Ascending aorta (tissue), 2 donors: Measurements from ENCODE around the gene PSMB10. TPM values are rescaled to one million over a fixed set of nuclear protein-coding genes. Genes with fewer than 3 reads are reported as not detected.

ENCODE experiments used
- DNase-seq, 2 donors: peaks; one replicate each; pipeline ENCODE4 v3.0.0-alpha.2; 2019; ENCODE audit warnings: low spot score in 2 of 2
- H3K27ac ChIP-seq, 2 donors: fragments of 200-600 bp; sonication (generic); one replicate each; pipeline ENCODE4 v1.5.1; 2016 to 2017; ENCODE audit warnings: mild to moderate bottlenecking in 1 of 2
- H3K27me3 ChIP-seq: fragments of 200-600 bp; sonication (generic); one replicate; pipeline ENCODE4 v1.5.1; 2017
- H3K36me3 ChIP-seq, 2 donors: fragments of 200-600 bp; sonication (generic); one replicate each; pipeline ENCODE4 v1.5.1; 2016
- H3K4me1 ChIP-seq, 2 donors: fragments of 200-600 bp; sonication (generic); one replicate each; pipeline ENCODE4 v1.5.1; 2016 to 2017; ENCODE audit warnings: mild to moderate bottlenecking in 1 of 2
- H3K4me3 ChIP-seq, 2 donors: fragments of 200-600 bp; sonication (generic); one replicate each; pipeline ENCODE4 v1.5.1; 2016 to 2017; ENCODE audit warnings: mild to moderate bottlenecking in 1 of 2
- H3K9me3 ChIP-seq, 2 donors: fragments of 200-600 bp; sonication (generic); one replicate each; pipeline ENCODE4 v1.5.1; 2016
- intact Hi-C: fragments of 100-400 bp; cut with DNase I; formaldehyde crosslinking; loops from one replicate; pipeline ENCODE4 v1.15.1; 2023
- total RNA-seq: library from RNA; depleted of rRNA; stranded (reverse); fragments of >200 nt; gene quantifications from one replicate; pipeline ENCODE4 v1.1.0, GENCODE V29; 2016
- TF ChIP-seq, protein P1 (sequence below), 3 experiments: fragments of 200-600 bp in 2 of 3; fragments of 450-650 bp in 1 of 3; sonication (generic) in 2 of 3; IDR thresholded peaks; one replicate each; pipeline ENCODE4 v1.5.1; 2016 to 2019; ENCODE audit warnings: antibody characterized with exemption in 3 of 3, mild to moderate bottlenecking in 1 of 3, moderate library complexity in 1 of 3

Gene PSMB10
- total RNA-seq, 1 donor from 2014 or later = 13.9 TPM

DNA sequence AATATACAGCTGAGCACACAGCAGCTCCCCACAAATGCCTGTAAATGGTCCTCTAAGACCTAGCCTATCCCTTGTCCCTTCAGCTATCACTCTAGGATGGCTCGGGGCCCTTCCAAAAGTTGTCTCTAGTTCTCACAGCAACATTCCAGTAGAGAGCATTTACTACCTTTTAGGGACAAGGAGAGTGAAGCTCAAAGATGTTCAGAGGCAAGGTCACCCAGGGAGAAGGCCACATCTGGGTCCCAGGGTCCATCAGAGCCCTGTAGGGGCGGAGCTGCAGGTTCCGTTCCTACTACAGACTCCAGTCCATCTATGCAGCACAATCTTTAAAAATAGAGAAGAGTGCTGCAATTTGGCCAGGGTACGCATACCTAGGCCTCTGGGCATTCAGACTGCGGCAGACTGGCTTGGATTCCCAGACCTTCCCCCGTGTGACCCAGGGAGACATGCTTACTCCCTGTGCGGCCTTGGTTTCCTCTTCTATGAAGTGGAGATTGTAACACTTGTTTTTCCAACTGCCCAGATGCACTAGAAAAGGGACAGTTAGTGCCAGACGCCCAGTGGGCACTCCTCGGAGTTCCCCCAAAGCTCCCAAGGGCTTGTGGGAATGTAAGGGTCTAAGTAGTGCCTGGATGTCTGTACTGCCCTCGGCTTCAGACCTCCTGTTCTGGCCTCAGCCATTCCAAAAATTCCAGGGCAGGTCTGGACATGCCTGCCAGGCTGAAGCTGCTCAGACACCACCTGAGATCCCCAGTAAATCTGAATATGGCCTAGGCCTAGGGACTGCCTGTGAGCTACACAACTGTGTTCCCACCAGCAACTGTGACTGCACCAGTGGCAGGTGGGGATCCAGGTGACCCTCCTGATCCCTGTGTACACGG lies 29.3 kb upstream of the PSMB10 start:
- no peaks in the 10 kb centered on the region for H3K9me3 ChIP-seq
- TF ChIP-seq, protein P1, sequence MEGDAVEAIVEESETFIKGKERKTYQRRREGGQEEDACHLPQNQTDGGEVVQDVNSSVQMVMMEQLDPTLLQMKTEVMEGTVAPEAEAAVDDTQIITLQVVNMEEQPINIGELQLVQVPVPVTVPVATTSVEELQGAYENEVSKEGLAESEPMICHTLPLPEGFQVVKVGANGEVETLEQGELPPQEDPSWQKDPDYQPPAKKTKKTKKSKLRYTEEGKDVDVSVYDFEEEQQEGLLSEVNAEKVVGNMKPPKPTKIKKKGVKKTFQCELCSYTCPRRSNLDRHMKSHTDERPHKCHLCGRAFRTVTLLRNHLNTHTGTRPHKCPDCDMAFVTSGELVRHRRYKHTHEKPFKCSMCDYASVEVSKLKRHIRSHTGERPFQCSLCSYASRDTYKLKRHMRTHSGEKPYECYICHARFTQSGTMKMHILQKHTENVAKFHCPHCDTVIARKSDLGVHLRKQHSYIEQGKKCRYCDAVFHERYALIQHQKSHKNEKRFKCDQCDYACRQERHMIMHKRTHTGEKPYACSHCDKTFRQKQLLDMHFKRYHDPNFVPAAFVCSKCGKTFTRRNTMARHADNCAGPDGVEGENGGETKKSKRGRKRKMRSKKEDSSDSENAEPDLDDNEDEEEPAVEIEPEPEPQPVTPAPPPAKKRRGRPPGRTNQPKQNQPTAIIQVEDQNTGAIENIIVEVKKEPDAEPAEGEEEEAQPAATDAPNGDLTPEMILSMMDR (IDR thresholded peaks at IDR 0.05) = no peak
- intact Hi-C loops = loop anchor here (10.0 kb wide), 2 partner anchors 269 to 441 kb away; partner anchors contain the start of genes ESRP2 and RIPOR1
- H3K4me1 ChIP-seq = peaks cover 11 to 49% of the 10 kb centered on the region in 2 donors
- DNase-seq = peak in 1 of 2 donors; percentile 58
- peak overlapping the region; percentile 94 to 98 for H3K27ac ChIP-seq
- peak overlapping the region; percentile 79 to 83 for H3K4me3 ChIP-seq
- no peaks in the 10 kb centered on the region for H3K27me3 ChIP-seq
- H3K36me3 ChIP-seq = peaks cover 26% of the 10 kb centered on the region in 2 donors

DNA sequence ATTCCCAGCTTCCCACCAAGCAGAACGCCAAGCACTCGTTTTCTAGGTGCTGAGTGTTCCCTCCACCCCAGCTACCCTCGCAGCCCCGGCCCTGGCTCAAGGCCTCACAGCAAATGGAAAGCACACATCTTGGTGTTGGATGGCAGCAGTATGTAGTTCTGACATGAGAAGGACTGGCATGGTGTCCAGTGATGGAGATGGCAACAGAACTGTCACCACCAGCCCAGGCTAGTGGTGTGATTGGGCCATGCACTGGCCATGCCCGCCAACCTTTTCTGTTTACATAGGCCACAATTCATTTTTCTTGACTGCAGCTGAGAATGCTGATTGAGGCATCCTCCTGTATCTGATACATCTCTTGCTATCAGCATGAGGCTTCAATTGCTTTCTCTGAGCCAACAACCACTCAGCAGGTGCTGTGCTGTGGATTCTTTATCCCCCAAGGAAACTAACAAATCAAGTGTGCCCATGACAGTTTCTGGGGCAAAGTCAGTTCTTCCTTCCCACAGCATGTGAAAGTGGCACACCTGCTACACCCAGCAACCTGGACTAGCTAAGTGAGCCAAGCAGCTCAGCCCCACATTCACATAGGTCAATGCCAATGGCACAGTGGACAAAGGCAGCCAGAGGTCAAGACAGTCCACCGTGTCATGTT lies 28.0 kb upstream of the PSMB10 start:
- intact Hi-C loops = loop anchor here (10.0 kb wide), 2 partner anchors 270 to 440 kb away; partner anchors contain the start of genes ESRP2 and RIPOR1
- Histone ChIP-seq H3K4me3 (peak overlapping the region in 1 of 2 donors; percentile 31), H3K27me3 (no peaks in the 10 kb centered on the region), H3K27ac (peak overlapping the region; percentile 59 to 94), H3K9me3 (no peaks in the 10 kb centered on the region), H3K36me3 (peaks cover 39% of the 10 kb centered on the region in 2 donors), H3K4me1 (peaks cover 11 to 54% of the 10 kb centered on the region in 2 donors)
- peak in 1 of 2 donors; percentile 60 for DNase-seq
- TF ChIP-seq, protein P1 (IDR thresholded peaks at IDR 0.05) = no peak

GRCh38 chr16:67963662-67964321 lies 27.1 kb upstream of the PSMB10 start:
- H3K27me3 ChIP-seq = no peaks in the 10 kb centered on the region
- intact Hi-C loops = loop anchor here (10.0 kb wide), 2 partner anchors 271 to 439 kb away; partner anchors contain the start of genes ESRP2 and RIPOR1
- peak overlapping the region in 1 of 2 donors; percentile 31 for H3K4me3 ChIP-seq
- H3K9me3 ChIP-seq = no peaks in the 10 kb centered on the region
- no peak for DNase-seq
- TF ChIP-seq, protein P1 (IDR thresholded peaks at IDR 0.05) = no peak
- peaks cover 11 to 57% of the 10 kb centered on the region in 2 donors for H3K4me1 ChIP-seq
- H3K27ac ChIP-seq = peak overlapping the region; percentile 59 to 94
- H3K36me3 ChIP-seq = peaks cover 47% of the 10 kb centered on the region in 2 donors

DNA sequence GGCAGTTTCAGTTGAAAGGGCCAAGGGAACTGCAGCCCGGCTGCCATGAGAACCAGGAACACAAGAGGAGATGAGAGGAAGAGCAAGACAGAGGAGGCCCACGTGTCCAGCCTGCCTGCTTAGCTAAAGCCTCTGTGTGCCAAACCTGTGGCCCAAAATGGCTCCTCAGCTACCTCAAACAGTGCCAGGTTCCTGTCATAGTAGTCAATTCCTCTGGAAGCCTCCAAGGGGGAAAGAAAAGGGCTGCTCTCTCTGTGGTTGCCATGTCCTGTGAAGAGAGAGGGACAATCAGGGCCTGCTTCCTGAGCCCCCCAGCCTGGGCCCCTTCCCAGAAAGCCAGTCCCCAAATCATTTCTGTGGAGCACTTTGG lies 26.6 kb upstream of the PSMB10 start:
- TF ChIP-seq, protein P1 (IDR thresholded peaks at IDR 0.05) = no peak
- peak overlapping the region; percentile 59 to 94 for H3K27ac ChIP-seq
- intact Hi-C loops = loop anchor here (10.0 kb wide), 2 partner anchors 272 to 438 kb away; partner anchors contain the start of genes ESRP2 and RIPOR1
- H3K9me3 ChIP-seq = no peaks in the 10 kb centered on the region
- H3K27me3 ChIP-seq = no peaks in the 10 kb centered on the region
- no peak for DNase-seq
- H3K4me3 ChIP-seq = no peak overlapping the region
- peaks cover 52% of the 10 kb centered on the region in 2 donors for H3K36me3 ChIP-seq
- H3K4me1 ChIP-seq = peaks cover 11 to 57% of the 10 kb centered on the region in 2 donors

DNA sequence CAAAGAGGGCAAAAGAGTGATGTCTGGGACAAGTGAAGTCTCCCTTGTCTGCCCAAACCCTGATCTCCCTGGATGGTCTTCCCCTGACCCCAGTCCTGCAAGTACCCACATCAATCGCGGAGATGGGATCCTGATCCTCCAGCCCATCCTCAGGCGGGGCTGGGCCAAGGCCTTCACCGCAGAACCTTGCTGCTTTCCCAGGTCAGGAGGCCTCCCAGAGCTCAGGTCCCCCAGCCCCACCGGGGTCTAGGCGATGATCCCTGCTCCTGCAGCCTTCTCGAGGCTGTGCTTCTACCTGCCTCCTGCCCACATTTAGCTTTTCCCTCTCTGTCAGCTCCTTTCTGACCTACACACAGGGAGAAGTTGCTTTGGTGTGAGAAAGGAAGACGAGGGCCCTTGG lies 25.5 kb upstream of the PSMB10 start:
- H3K36me3 ChIP-seq = peaks cover 62 to 64% of the 10 kb centered on the region in 2 donors
- TF ChIP-seq, protein P1 (IDR thresholded peaks at IDR 0.05) = no peak
- intact Hi-C loops = loop anchor here (10.0 kb wide), 2 partner anchors 273 to 437 kb away; partner anchors contain the start of genes ESRP2 and RIPOR1
- H3K27me3 ChIP-seq = no peaks in the 10 kb centered on the region
- no peak for DNase-seq
- H3K4me1 ChIP-seq = peaks cover 11 to 53% of the 10 kb centered on the region in 2 donors
- no peak overlapping the region for H3K4me3 ChIP-seq
- H3K9me3 ChIP-seq = no peaks in the 10 kb centered on the region
- H3K27ac ChIP-seq = peak overlapping the region; percentile 17 to 20
